ENCODE results near the gene VWA3A. TPM values are rescaled to one million over a fixed set of nuclear protein-coding genes. Genes with fewer than 3 reads are reported as not detected.
A peak's percentile ranks its signal among the peaks of the same experiment; 100 is the strongest.
"Not testable (repeated sequence)": the region's sequence is repeated elsewhere in the genome, so short reads cannot be mapped to it uniquely, and the experiment has no call there.

The VWA3A gene
- not detected for total RNA-seq
- long read RNA-seq: 0 reads

- intact Hi-C loops (cut with DNase I): loop anchor here in 1 of 2 donors (10.0 kb wide), 1 partner anchor 82 kb away; no protein-coding TSS in a partner anchor
- ATAC-seq (peak; percentile 59 to 63), DNase-seq (no peak)
Measured at GRCh38 chr16:22092143-22092933, at the start of gene VWA3A. Gene VWA3A (plus strand): TSS chr16:22092541. CDS start chr16:22092638, 97 bp downstream.

GRCh38 chr16:22043882-22044281, 48.5 kb upstream of the VWA3A start:
- intact Hi-C loops (cut with DNase I): not testable (repeated sequence)

GRCh38 chr16:22045888-22046287, 46.5 kb upstream of the VWA3A start:
- intact Hi-C loops (cut with DNase I); ATAC-seq; DNase-seq: not testable (repeated sequence)

More at GRCh38 chr16:22043882-22044281, 48.5 kb upstream of the VWA3A start:
- not testable (repeated sequence) for ATAC-seq, DNase-seq

GRCh38 chr16:22050963-22051362, 41.4 kb upstream of the VWA3A start:
- intact Hi-C loops (cut with DNase I): no loop called here
- DNase-seq (no peak), ATAC-seq (no peak)

GRCh38 chr16:22052980-22053379, 39.4 kb upstream of the VWA3A start:
- DNase-seq: no peak
- intact Hi-C loops (cut with DNase I): no loop called here
- ATAC-seq: no peak

- intact Hi-C loops (cut with DNase I): no loop called here
- no peak for DNase-seq
- no peak for ATAC-seq
Measured at GRCh38 chr16:22053921-22054341, 38.4 kb upstream of the VWA3A start.

- ATAC-seq (no peak), DNase-seq (no peak)
- intact Hi-C loops (cut with DNase I): no loop called here
Measured at GRCh38 chr16:22054847-22055590, 37.3 kb upstream of the VWA3A start.

GRCh38 chr16:22055881-22056280, 36.5 kb upstream of the VWA3A start:
- ATAC-seq (no peak), DNase-seq (no peak)
- intact Hi-C loops (cut with DNase I): no loop called here

- no peak for DNase-seq
- no peak for ATAC-seq
- intact Hi-C loops (cut with DNase I): no loop called here
Measured at GRCh38 chr16:22063888-22064467, 28.4 kb upstream of the VWA3A start.

- intact Hi-C loops (cut with DNase I): no loop called here
- DNase-seq: no peak
- no peak for ATAC-seq
Measured at GRCh38 chr16:22065252-22065651, 27.1 kb upstream of the VWA3A start.

GRCh38 chr16:22070361-22071330, 21.7 kb upstream of the VWA3A start:
- intact Hi-C loops (cut with DNase I): no loop called here
- ATAC-seq (peak; percentile 34 to 72), DNase-seq (no peak)

GRCh38 chr16:22071331-22071910, 20.9 kb upstream of the VWA3A start:
- DNase-seq (no peak), ATAC-seq (peak in 1 of 2 donors; percentile 12)
- intact Hi-C loops (cut with DNase I): no loop called here

GRCh38 chr16:22073350-22073749, 19.0 kb upstream of the VWA3A start:
- ATAC-seq (no peak), DNase-seq (no peak)
- intact Hi-C loops (cut with DNase I): no loop called here

GRCh38 chr16:22075043-22075757, 17.1 kb upstream of the VWA3A start:
- intact Hi-C loops (cut with DNase I): loop anchor here (5.0 kb wide), 2 partner anchors 73 to 112 kb away; partner anchors contain the start of gene PDZD9 (in 1 of the 2)
- ATAC-seq (no peak), DNase-seq (no peak)

GRCh38 chr16:22075776-22076175, 16.6 kb upstream of the VWA3A start:
- intact Hi-C loops (cut with DNase I): loop anchor here (2.0 to 5.0 kb wide), 3 partner anchors 73 to 112 kb away; partner anchors contain the start of gene PDZD9 (in 1 of the 2)
- DNase-seq (no peak), ATAC-seq (no peak)

GRCh38 chr16:22077700-22078313, 14.5 kb upstream of the VWA3A start:
- ATAC-seq (peak; percentile 42 to 59), DNase-seq (peak; percentile 48)
- intact Hi-C loops (cut with DNase I): loop anchor here (2.0 to 5.0 kb wide), 3 partner anchors 75 to 109 kb away; partner anchors contain the start of gene PDZD9 (in 1 of the 2)

GRCh38 chr16:22078656-22079055, 13.7 kb upstream of the VWA3A start:
- ATAC-seq (no peak), DNase-seq (no peak)
- intact Hi-C loops (cut with DNase I): loop anchor here (5.0 kb wide), 2 partner anchors 76 to 109 kb away; partner anchors contain the start of gene PDZD9 (in 1 of the 2)
